ENCODE data around the gene C2orf72.
"Not testable (repeated sequence)": the region's sequence is repeated elsewhere in the genome, so short reads cannot be mapped to it uniquely, and the experiment has no call there.

The C2orf72 gene

DNA sequence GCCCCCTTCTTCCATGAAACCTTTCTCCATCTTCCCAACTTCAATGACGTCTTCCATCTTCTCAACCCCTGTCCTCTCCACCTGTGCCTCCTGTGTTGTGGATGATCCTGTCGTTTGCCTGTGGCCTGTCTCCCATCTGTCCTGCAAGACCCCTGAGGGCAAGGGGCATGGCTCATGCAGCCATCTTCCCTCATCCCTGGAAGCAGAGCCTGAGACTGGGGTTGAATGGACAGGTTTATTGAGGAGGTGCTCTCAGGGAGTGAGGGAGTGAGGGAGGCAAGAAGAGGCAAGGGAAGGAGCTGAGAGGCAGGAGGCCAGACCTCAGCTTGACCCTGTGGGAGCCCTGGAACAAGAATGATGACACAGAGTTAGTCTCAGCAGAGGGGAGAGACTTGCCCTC lies 34.1 kb upstream of the C2orf72 start:
- no peaks in the 10 kb centered on the region for H4K20me1 ChIP-seq (ENCODE audit: insufficient read depth, low read length)
- H3K9me2 ChIP-seq (replicated peaks; ENCODE audit: insufficient read depth, low read length): no peaks in the 10 kb centered on the region
- H3K9me3 ChIP-seq (replicated peaks; ENCODE audit: insufficient read depth, low read length): no peaks in the 10 kb centered on the region
- H3K4me3 ChIP-seq (ENCODE audit: low read length): no peak overlapping the region
- TF ChIP-seq, protein P1, sequence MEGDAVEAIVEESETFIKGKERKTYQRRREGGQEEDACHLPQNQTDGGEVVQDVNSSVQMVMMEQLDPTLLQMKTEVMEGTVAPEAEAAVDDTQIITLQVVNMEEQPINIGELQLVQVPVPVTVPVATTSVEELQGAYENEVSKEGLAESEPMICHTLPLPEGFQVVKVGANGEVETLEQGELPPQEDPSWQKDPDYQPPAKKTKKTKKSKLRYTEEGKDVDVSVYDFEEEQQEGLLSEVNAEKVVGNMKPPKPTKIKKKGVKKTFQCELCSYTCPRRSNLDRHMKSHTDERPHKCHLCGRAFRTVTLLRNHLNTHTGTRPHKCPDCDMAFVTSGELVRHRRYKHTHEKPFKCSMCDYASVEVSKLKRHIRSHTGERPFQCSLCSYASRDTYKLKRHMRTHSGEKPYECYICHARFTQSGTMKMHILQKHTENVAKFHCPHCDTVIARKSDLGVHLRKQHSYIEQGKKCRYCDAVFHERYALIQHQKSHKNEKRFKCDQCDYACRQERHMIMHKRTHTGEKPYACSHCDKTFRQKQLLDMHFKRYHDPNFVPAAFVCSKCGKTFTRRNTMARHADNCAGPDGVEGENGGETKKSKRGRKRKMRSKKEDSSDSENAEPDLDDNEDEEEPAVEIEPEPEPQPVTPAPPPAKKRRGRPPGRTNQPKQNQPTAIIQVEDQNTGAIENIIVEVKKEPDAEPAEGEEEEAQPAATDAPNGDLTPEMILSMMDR (IDR thresholded peaks at IDR 0.05; ENCODE audit: low read length): no peak
- TF ChIP-seq EZH2 (optimal IDR thresholded peaks at IDR 0.05; ENCODE audit: low read depth, low read length): no peak
- H3K9ac ChIP-seq (ENCODE audit: low read length): no peak overlapping the region
- H3K27ac ChIP-seq (ENCODE audit: low read length): no peak overlapping the region
- H3K4me1 ChIP-seq (ENCODE audit: low read length): no peaks in the 10 kb centered on the region
- H3K4me2 ChIP-seq (ENCODE audit: low read depth, low read length): no peak overlapping the region
- no peaks in the 10 kb centered on the region for H3F3A ChIP-seq (ENCODE audit: insufficient read depth, low read length)
- no peak overlapping the region for H2AFZ ChIP-seq (ENCODE audit: low read length)
- H3K36me3 ChIP-seq (replicated peaks; ENCODE audit: insufficient read depth, low read length): no peaks in the 10 kb centered on the region
- H3K27me3 ChIP-seq (replicated peaks; ENCODE audit: insufficient read depth, low read length): no peaks in the 10 kb centered on the region; the same call in 1 of the 2 replicates
- no peak for DNase-seq
- H3K79me2 ChIP-seq (ENCODE audit: low read length): no peaks in the 10 kb centered on the region

DNA sequence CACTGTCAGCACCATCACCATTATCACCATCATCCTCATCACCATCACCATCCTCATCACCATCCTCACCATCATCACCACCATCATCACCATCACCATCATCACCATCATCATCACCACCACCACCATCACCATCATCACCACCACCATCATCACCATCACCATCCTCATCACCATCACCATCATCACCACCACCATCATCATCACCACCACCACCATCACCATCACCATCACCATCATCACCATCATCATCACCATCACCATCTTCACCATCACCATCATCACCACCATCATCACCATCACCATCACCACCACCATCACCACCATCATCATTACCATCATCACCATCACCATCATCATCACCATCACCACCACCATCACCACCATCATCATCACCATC lies 32.4 kb upstream of the C2orf72 start:
- H3K9me3 ChIP-seq (replicated peaks; ENCODE audit: insufficient read depth, low read length); H4K20me1 ChIP-seq (ENCODE audit: insufficient read depth, low read length); H3K27me3 ChIP-seq (replicated peaks; ENCODE audit: insufficient read depth, low read length); H3K9ac ChIP-seq (ENCODE audit: low read length); H3K79me2 ChIP-seq (ENCODE audit: low read length); H3F3A ChIP-seq (ENCODE audit: insufficient read depth, low read length); H3K4me2 ChIP-seq (ENCODE audit: low read depth, low read length); H3K36me3 ChIP-seq (replicated peaks; ENCODE audit: insufficient read depth, low read length); H2AFZ ChIP-seq (ENCODE audit: low read length); H3K27ac ChIP-seq (ENCODE audit: low read length); DNase-seq; H3K4me3 ChIP-seq (ENCODE audit: low read length); H3K9me2 ChIP-seq (replicated peaks; ENCODE audit: insufficient read depth, low read length); H3K4me1 ChIP-seq (ENCODE audit: low read length): not testable (repeated sequence)

DNA sequence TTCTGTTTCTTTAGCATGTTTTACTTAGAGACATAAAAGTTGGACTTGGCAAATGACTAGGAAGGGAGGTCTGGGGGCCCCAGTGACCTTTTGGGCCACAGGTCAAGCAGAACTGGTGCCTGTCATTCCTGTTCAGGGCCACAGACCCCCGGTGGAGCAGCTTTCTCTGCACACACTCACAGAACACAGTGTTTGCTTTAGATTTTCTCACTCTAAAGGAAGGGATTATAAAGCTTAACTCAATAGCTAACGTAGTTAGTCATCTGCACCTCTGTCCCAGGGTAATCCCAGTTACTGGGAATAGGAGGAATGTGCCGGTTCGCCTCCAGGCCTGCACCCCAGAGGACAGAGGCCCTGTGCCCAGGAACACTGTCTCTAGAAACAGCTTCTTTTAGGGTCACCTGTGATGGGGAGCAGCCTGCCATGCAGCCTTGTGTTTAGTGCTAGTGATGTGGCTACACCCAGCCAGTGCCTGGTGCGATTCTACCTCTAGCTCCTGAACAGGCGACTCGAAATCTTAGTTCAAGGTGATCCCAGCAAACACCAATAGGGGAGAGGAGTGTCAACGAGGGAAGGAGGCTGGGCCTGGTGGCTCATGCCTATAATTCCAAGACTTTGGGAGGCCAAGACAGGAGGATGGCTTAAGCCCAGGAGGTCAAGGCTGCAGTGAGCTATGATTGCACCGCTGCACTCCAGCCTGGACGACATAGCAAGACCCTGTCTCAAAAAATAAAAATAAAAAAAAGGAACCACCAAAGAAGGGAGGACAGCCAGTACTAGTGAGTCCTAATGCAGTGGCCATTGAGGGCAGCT lies 29.8 kb upstream of the C2orf72 start:
- Histone ChIP-seq H3K9me2 (replicated peaks; ENCODE audit: insufficient read depth, low read length) (no peaks in the 10 kb centered on the region), H2AFZ (ENCODE audit: low read length) (no peak overlapping the region), H3F3A (ENCODE audit: insufficient read depth, low read length) (no peaks in the 10 kb centered on the region), H3K4me1 (ENCODE audit: low read length) (no peaks in the 10 kb centered on the region), H3K4me3 (ENCODE audit: low read length) (no peak overlapping the region), H3K79me2 (ENCODE audit: low read length) (no peaks in the 10 kb centered on the region), H3K36me3 (replicated peaks; ENCODE audit: insufficient read depth, low read length) (no peaks in the 10 kb centered on the region), H3K9ac (ENCODE audit: low read length) (no peak overlapping the region), H3K9me3 (replicated peaks; ENCODE audit: insufficient read depth, low read length) (no peaks in the 10 kb centered on the region), H3K27ac (ENCODE audit: low read length) (no peak overlapping the region), H4K20me1 (ENCODE audit: insufficient read depth, low read length) (no peaks in the 10 kb centered on the region), H3K4me2 (ENCODE audit: low read depth, low read length) (no peak overlapping the region), H3K27me3 (replicated peaks; ENCODE audit: insufficient read depth, low read length) (no peaks in the 10 kb centered on the region)
- no peak for TF ChIP-seq EZH2 (optimal IDR thresholded peaks at IDR 0.05; ENCODE audit: low read depth, low read length)
- TF ChIP-seq EZH2phosphoT487 (IDR thresholded peaks at IDR 0.05; ENCODE audit: low read length): no peak
- TF ChIP-seq, protein P1 (IDR thresholded peaks at IDR 0.05; ENCODE audit: low read length): no peak
- DNase-seq: no peak

DNA sequence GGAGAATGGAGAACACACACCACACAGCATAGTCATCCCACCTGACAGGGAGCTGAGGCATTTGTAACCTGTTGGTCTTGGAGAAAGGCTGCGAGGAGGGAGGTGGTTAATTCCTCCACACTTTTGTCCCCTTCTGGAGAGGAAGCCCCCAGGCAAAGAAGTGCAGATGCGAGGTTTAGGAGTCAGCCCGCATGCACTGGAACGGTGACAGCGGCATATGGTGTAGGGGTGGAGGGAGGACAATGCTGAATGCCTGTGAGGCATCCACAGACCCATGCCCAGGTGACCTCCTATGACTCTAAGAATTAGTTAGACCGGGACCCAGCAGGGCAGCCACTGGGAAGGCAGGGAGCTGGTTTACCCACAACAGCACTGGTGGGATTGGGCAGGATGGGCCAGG lies 29.2 kb upstream of the C2orf72 start:
- Histone ChIP-seq H3K9me3 (replicated peaks; ENCODE audit: insufficient read depth, low read length) (no peaks in the 10 kb centered on the region), H3K4me1 (ENCODE audit: low read length) (no peaks in the 10 kb centered on the region), H3K27me3 (replicated peaks; ENCODE audit: insufficient read depth, low read length) (no peaks in the 10 kb centered on the region), H3K79me2 (ENCODE audit: low read length) (no peaks in the 10 kb centered on the region), H3K9me2 (replicated peaks; ENCODE audit: insufficient read depth, low read length) (no peaks in the 10 kb centered on the region), H3K36me3 (replicated peaks; ENCODE audit: insufficient read depth, low read length) (no peaks in the 10 kb centered on the region), H3K4me2 (ENCODE audit: low read depth, low read length) (no peak overlapping the region), H2AFZ (ENCODE audit: low read length) (no peak overlapping the region), H3K4me3 (ENCODE audit: low read length) (no peak overlapping the region), H3K27ac (ENCODE audit: low read length) (no peak overlapping the region), H4K20me1 (ENCODE audit: insufficient read depth, low read length) (no peaks in the 10 kb centered on the region), H3F3A (ENCODE audit: insufficient read depth, low read length) (no peaks in the 10 kb centered on the region), H3K9ac (ENCODE audit: low read length) (no peak overlapping the region)
- no peak for DNase-seq
- TF ChIP-seq EZH2 (optimal IDR thresholded peaks at IDR 0.05; ENCODE audit: low read depth, low read length) (no peak), EZH2phosphoT487 (IDR thresholded peaks at IDR 0.05; ENCODE audit: low read length) (no peak)
- TF ChIP-seq, protein P1 (IDR thresholded peaks at IDR 0.05; ENCODE audit: low read length): no peak
